Stimulated activated naive CD8-positive, alpha-beta T cell treated with anti-CD3 and anti-CD28 coated beads, Interleukin-15, amount 100 ng/mL, for 72 hours (primary cell): ENCODE data around the gene ZIC5.

Experiments used
- ATAC-seq: fragments of 150-1000 bp; cut with Tn5 transposase; 2 replicates; pipeline ENCODE4 v1.10.0; 2021; ENCODE audit warnings: mild to moderate bottlenecking, moderate library complexity
- DNase-seq, 2 donors: peaks; one replicate each; pipeline ENCODE4 v3.0.0; 2021 to 2022
- H3K27ac Mint-ChIP-seq, 2 donors: one replicate each; pipeline ENCODE4 v1.8.0; 2022; ENCODE audit warnings: mild to moderate bottlenecking in 2 of 2, mixed read lengths in 2 of 2, moderate library complexity in 2 of 2
- H3K27me3 Mint-ChIP-seq: one replicate; pipeline ENCODE4 v1.8.0; 2022; ENCODE audit warnings: mixed read lengths
- H3K4me1 Mint-ChIP-seq: one replicate; pipeline ENCODE4 v1.8.0; 2022; ENCODE audit warnings: mild to moderate bottlenecking, mixed read lengths
- H3K4me3 Mint-ChIP-seq, 2 donors: one replicate each; pipeline ENCODE4 v1.8.0; 2022; ENCODE audit warnings: mild to moderate bottlenecking in 2 of 2, mixed read lengths in 2 of 2, moderate library complexity in 1 of 2
- H3K9me3 Mint-ChIP-seq, 2 donors: one replicate each; pipeline ENCODE4 v1.8.0; 2022; ENCODE audit warnings: mixed read lengths in 2 of 2

ZIC5 gene

GRCh38 chr13:99990126-99990977, 18.8 kb upstream of the ZIC5 start:
- no peak overlapping the region for H3K27ac Mint-ChIP-seq
- peak overlapping the region; percentile 56 to 70 for H3K4me3 Mint-ChIP-seq
- no peak for DNase-seq
- peaks cover 99% of the 10 kb centered on the region for H3K27me3 Mint-ChIP-seq
- H3K4me1 Mint-ChIP-seq = peaks cover 70% of the 10 kb centered on the region
- ATAC-seq = peak; percentile 39
- H3K9me3 Mint-ChIP-seq = peaks cover 0 to 6% of the 10 kb centered on the region in 2 donors

- peaks cover 98% of the 10 kb centered on the region for H3K27me3 Mint-ChIP-seq
- peaks cover 73% of the 10 kb centered on the region for H3K4me1 Mint-ChIP-seq
- ATAC-seq (peak; percentile 42), DNase-seq (no peak)
- H3K4me3 Mint-ChIP-seq = peak overlapping the region; percentile 67 to 70
- H3K9me3 Mint-ChIP-seq = peaks cover 0 to 6% of the 10 kb centered on the region in 2 donors
- peak overlapping the region in 1 of 2 donors; percentile 76 for H3K27ac Mint-ChIP-seq
These were observed 17.9 kb upstream of the ZIC5 start for GRCh38 chr13:99989276-99990125.

GRCh38 chr13:99988529-99989275, 17.1 kb upstream of the ZIC5 start:
- H3K4me1 Mint-ChIP-seq = peaks cover 81% of the 10 kb centered on the region
- peak overlapping the region; percentile 67 to 70 for H3K4me3 Mint-ChIP-seq
- DNase-seq (no peak), ATAC-seq (no peak)
- peak overlapping the region in 1 of 2 donors; percentile 19 for H3K27ac Mint-ChIP-seq
- H3K9me3 Mint-ChIP-seq = peaks cover 0 to 6% of the 10 kb centered on the region in 2 donors
- H3K27me3 Mint-ChIP-seq = peaks cover 98% of the 10 kb centered on the region

GRCh38 chr13:99987154-99988019, 15.8 kb upstream of the ZIC5 start:
- H3K27me3 Mint-ChIP-seq = peaks cover 98% of the 10 kb centered on the region
- ATAC-seq (no peak), DNase-seq (no peak)
- H3K4me1 Mint-ChIP-seq = peaks cover 85% of the 10 kb centered on the region
- H3K27ac Mint-ChIP-seq = no peak overlapping the region
- peaks cover 0 to 6% of the 10 kb centered on the region in 2 donors for H3K9me3 Mint-ChIP-seq
- H3K4me3 Mint-ChIP-seq = no peak overlapping the region

GRCh38 chr13:99986741-99987140, 15.2 kb upstream of the ZIC5 start:
- Mint-ChIP-seq H3K4me1 (peaks cover 79% of the 10 kb centered on the region), H3K27ac (no peak overlapping the region), H3K27me3 (peaks cover 93% of the 10 kb centered on the region), H3K4me3 (no peak overlapping the region), H3K9me3 (peaks cover 0 to 3% of the 10 kb centered on the region in 2 donors)
- DNase-seq (no peak), ATAC-seq (no peak)

- no peak for ATAC-seq
- peak overlapping the region in 1 of 2 donors; percentile 67 for H3K27ac Mint-ChIP-seq
- no peak for DNase-seq
- peaks cover 71% of the 10 kb centered on the region for H3K4me1 Mint-ChIP-seq
- peak overlapping the region; percentile 7 to 55 for H3K4me3 Mint-ChIP-seq
- peaks cover 86% of the 10 kb centered on the region for H3K27me3 Mint-ChIP-seq
- H3K9me3 Mint-ChIP-seq = no peaks in the 10 kb centered on the region
These were observed 14.4 kb upstream of the ZIC5 start for GRCh38 chr13:99985886-99986527.

- Mint-ChIP-seq H3K27ac (no peak overlapping the region), H3K4me1 (peaks cover 65% of the 10 kb centered on the region), H3K9me3 (no peaks in the 10 kb centered on the region), H3K27me3 (peaks cover 79% of the 10 kb centered on the region), H3K4me3 (peak overlapping the region in 1 of 2 donors; percentile 31)
- DNase-seq (no peak), ATAC-seq (no peak)
These were observed 13.8 kb upstream of the ZIC5 start for GRCh38 chr13:99985241-99985874.

GRCh38 chr13:99984461-99985240, 13.1 kb upstream of the ZIC5 start:
- no peak for DNase-seq
- Mint-ChIP-seq H3K4me3 (peak overlapping the region in 1 of 2 donors; percentile 15), H3K4me1 (peaks cover 61% of the 10 kb centered on the region), H3K27ac (no peak overlapping the region), H3K9me3 (no peaks in the 10 kb centered on the region), H3K27me3 (peaks cover 77% of the 10 kb centered on the region)
- ATAC-seq = no peak

- DNase-seq (no peak), ATAC-seq (no peak)
- Mint-ChIP-seq H3K27ac (no peak overlapping the region), H3K27me3 (peaks cover 77% of the 10 kb centered on the region), H3K4me3 (peak overlapping the region; percentile 31 to 44), H3K4me1 (peaks cover 59% of the 10 kb centered on the region), H3K9me3 (no peaks in the 10 kb centered on the region)
These were observed 12.2 kb upstream of the ZIC5 start for GRCh38 chr13:99983499-99984401.

- peaks cover 77% of the 10 kb centered on the region for H3K27me3 Mint-ChIP-seq
- DNase-seq (no peak), ATAC-seq (no peak)
- peaks cover 63% of the 10 kb centered on the region for H3K4me1 Mint-ChIP-seq
- H3K27ac Mint-ChIP-seq = no peak overlapping the region
- peak overlapping the region; percentile 44 to 54 for H3K4me3 Mint-ChIP-seq
- no peaks in the 10 kb centered on the region for H3K9me3 Mint-ChIP-seq
These were observed 11.3 kb upstream of the ZIC5 start for GRCh38 chr13:99982731-99983498.

- Mint-ChIP-seq H3K27ac (no peak overlapping the region), H3K4me1 (peaks cover 59% of the 10 kb centered on the region), H3K27me3 (peaks cover 77% of the 10 kb centered on the region), H3K9me3 (no peaks in the 10 kb centered on the region), H3K4me3 (peak overlapping the region in 1 of 2 donors; percentile 54)
- no peak for DNase-seq
- ATAC-seq = peak; percentile 15
These were observed 10.6 kb upstream of the ZIC5 start for GRCh38 chr13:99982036-99982730.
